ENCODE results near the gene CFAP54. TPM values are rescaled to one million over a fixed set of nuclear protein-coding genes. Genes with fewer than 3 reads are reported as not detected.
"Not testable (repeated sequence)": the region's sequence is repeated elsewhere in the genome, so short reads cannot be mapped to it uniquely, and the experiment has no call there.

The CFAP54 gene
- total and polyA plus RNA-seq, 2 experiments from 2014 or later, result 0.07 to 0.76 TPM

- TF ChIP-seq POLR2AphosphoS5 (IDR thresholded peaks at IDR 0.05; ENCODE audit: low read depth), result no peak
Measured at GRCh38 chr12:96719660-96720362, 230.4 kb downstream of the CFAP54 start (continued).

DNA sequence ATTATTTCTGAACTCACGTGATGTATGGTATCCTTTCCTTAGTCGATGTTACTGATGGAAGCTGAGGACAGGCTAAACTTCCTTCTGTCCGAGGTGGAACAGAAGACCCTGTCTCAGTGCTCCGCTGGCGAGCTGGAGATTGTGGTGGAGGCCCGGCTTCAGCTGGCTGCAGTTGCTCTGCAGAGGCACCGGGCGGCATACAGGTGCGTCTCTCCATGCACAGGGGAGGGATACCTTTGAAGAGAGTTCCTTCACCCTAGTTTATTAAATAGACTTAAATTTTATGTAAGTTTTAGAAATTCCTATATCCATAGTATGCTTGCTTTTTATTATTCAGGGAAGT is 231.0 kb downstream of the CFAP54 start:
- Histone ChIP-seq H3K27me3 (ENCODE audit: insufficient read depth) (no peaks in the 10 kb centered on the region), H3K27ac (ENCODE audit: low read depth) (no peak overlapping the region), H3K4me2 (no peak overlapping the region), H3K4me1 (ENCODE audit: insufficient read depth) (no peaks in the 10 kb centered on the region), H3K4me3 (no peak overlapping the region), H3K9me2 (ENCODE audit: insufficient read depth) (no peaks in the 10 kb centered on the region), H4K20me1 (replicated peaks; ENCODE audit: insufficient read depth) (no peaks in the 10 kb centered on the region), H3K36me3 (ENCODE audit: insufficient read depth) (no peaks in the 10 kb centered on the region), H2AFZ (peak overlapping the region; percentile 57), H3F3A (replicated peaks; ENCODE audit: low read depth) (no peaks in the 10 kb centered on the region), H3K79me2 (replicated peaks; ENCODE audit: insufficient read depth) (no peaks in the 10 kb centered on the region)
- Mint-ChIP-seq H3K4me3 (no peak overlapping the region), H3K4me1 (peaks cover 4% of the 10 kb centered on the region; the same call in 2 of the 3 replicates), H3K27me3 (ENCODE audit: insufficient read depth, low read depth, poor library complexity) (peaks cover 5% of the 10 kb centered on the region), H3K9me3 (no peaks in the 10 kb centered on the region), H3K36me3 (ENCODE audit: low read depth) (no peaks in the 10 kb centered on the region), H3K27ac (no peak overlapping the region; the same call in 1 of the 2 replicates)
- peak; percentile 52 for DNase-seq (ENCODE audit: low spot score)
- TF ChIP-seq REST (IDR thresholded peaks at IDR 0.05; ENCODE audit: unreplicated experiment) (no peak), ZNF462 (CRISPR knock-in tag; IDR thresholded peaks at IDR 0.05) (peak; percentile 78), CREB1 (CRISPR knock-in tag; IDR thresholded peaks at IDR 0.05; ENCODE audit: low read depth) (no peak)
- TF ChIP-seq, protein P1, sequence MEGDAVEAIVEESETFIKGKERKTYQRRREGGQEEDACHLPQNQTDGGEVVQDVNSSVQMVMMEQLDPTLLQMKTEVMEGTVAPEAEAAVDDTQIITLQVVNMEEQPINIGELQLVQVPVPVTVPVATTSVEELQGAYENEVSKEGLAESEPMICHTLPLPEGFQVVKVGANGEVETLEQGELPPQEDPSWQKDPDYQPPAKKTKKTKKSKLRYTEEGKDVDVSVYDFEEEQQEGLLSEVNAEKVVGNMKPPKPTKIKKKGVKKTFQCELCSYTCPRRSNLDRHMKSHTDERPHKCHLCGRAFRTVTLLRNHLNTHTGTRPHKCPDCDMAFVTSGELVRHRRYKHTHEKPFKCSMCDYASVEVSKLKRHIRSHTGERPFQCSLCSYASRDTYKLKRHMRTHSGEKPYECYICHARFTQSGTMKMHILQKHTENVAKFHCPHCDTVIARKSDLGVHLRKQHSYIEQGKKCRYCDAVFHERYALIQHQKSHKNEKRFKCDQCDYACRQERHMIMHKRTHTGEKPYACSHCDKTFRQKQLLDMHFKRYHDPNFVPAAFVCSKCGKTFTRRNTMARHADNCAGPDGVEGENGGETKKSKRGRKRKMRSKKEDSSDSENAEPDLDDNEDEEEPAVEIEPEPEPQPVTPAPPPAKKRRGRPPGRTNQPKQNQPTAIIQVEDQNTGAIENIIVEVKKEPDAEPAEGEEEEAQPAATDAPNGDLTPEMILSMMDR (conservative IDR thresholded peaks at IDR 0.05; ENCODE audit: low read depth in 2 of 2), result peak; percentile 32 to 36; a peak in 3 of 4 replicates
- ATAC-seq, result peak; percentile 99

DNA sequence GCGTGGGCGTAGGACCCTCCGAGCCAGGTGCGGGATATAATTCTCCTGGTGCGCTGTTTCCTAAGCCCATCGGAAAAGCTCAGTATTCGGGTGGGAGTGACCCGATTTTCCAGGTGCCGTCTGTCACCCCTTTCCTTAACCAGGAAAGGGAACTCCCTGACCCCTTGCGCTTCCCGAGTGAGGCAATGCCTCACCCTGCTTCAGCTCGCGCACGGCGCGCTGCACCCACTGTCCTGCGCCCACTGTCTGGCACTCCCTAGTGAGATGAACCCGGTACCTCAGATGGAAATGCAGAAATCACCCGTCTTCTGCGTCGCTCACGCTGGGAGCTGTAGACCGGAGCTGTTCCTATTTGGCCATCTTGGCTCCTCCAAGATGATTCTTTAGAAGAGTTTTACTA is 240.1 kb downstream of the CFAP54 start:
- H3K4me2 ChIP-seq, result peak overlapping the region; percentile 51
- H3K27me3 Mint-ChIP-seq (ENCODE audit: insufficient read depth, low read depth, poor library complexity); H3K27ac ChIP-seq (ENCODE audit: low read depth); H3K4me3 Mint-ChIP-seq; H3K9me2 ChIP-seq (ENCODE audit: insufficient read depth); H3F3A ChIP-seq (replicated peaks; ENCODE audit: low read depth); H3K27me3 ChIP-seq (ENCODE audit: insufficient read depth); H3K4me1 Mint-ChIP-seq; H3K36me3 Mint-ChIP-seq (ENCODE audit: low read depth); H4K20me1 ChIP-seq (replicated peaks; ENCODE audit: insufficient read depth); ATAC-seq; H3K36me3 ChIP-seq (ENCODE audit: insufficient read depth); H3K79me2 ChIP-seq (replicated peaks; ENCODE audit: insufficient read depth); H3K27ac Mint-ChIP-seq; H3K4me1 ChIP-seq (ENCODE audit: insufficient read depth): not testable (repeated sequence)
- peaks cover 10% of the 10 kb centered on the region; the same call in 1 of the 3 replicates for H3K9me3 Mint-ChIP-seq
- peak; percentile 8 for DNase-seq (ENCODE audit: low spot score)
- H3K4me3 ChIP-seq, result peak overlapping the region; percentile 37; the same call in 1 of the 2 replicates
- peak overlapping the region; percentile 63; the same call in 1 of the 2 replicates for H2AFZ ChIP-seq
